Ishikawa (cell line): ENCODE measurements around the gene KCNK16.
A peak's percentile ranks its signal among the peaks of the same experiment; 100 is the strongest.

Experiments
- CEBPB ChIP-seq: IDR thresholded peaks from 2 replicates; pipeline ENCODE4 v1.6.1; 2012
- CREB1 ChIP-seq: IDR thresholded peaks from 2 replicates; pipeline ENCODE4 v1.6.1; 2012; ENCODE audit warnings: low read depth
- EGR1 ChIP-seq: IDR thresholded peaks from 2 replicates; pipeline ENCODE4 v1.6.1; 2012
- EP300 ChIP-seq: IDR thresholded peaks from 2 replicates; pipeline ENCODE4 v1.6.1; 2012; ENCODE audit warnings: borderline replicate concordance
- FOXM1 ChIP-seq: IDR thresholded peaks from 2 replicates; pipeline ENCODE4 v1.6.1; 2012; ENCODE audit warnings: low read depth, borderline replicate concordance
- MAX ChIP-seq: IDR thresholded peaks from 2 replicates; pipeline ENCODE4 v1.6.1; 2012
- NFIC ChIP-seq: IDR thresholded peaks from 2 replicates; pipeline ENCODE4 v1.6.1; 2012
- RAD21 ChIP-seq: IDR thresholded peaks from 2 replicates; pipeline ENCODE4 v1.6.1; 2012; ENCODE audit warnings: low read depth
- REST ChIP-seq: IDR thresholded peaks from 2 replicates; pipeline ENCODE4 v1.6.1; 2012; ENCODE audit warnings: low read depth, mild to moderate bottlenecking
- TAF1 ChIP-seq: IDR thresholded peaks from 2 replicates; pipeline ENCODE4 v1.6.1; 2012; ENCODE audit warnings: low read depth, mild to moderate bottlenecking
- TCF12 ChIP-seq: IDR thresholded peaks from 2 replicates; pipeline ENCODE4 v1.6.1; 2012; ENCODE audit warnings: low read depth
- TEAD4 ChIP-seq: IDR thresholded peaks from 2 replicates; pipeline ENCODE4 v1.6.1; 2012
- USF1 ChIP-seq: IDR thresholded peaks from 2 replicates; pipeline ENCODE4 v1.6.1; 2012
- YY1 ChIP-seq: IDR thresholded peaks from 2 replicates; pipeline ENCODE4 v1.6.1; 2012; ENCODE audit warnings: low read depth
- ZBTB7A ChIP-seq: IDR thresholded peaks from 2 replicates; pipeline ENCODE4 v1.6.1; 2012; ENCODE audit warnings: low read depth

KCNK16 gene

GRCh38 chr6:39279539-39279938 lies 43.0 kb downstream of the KCNK16 start:
- TF ChIP-seq TEAD4 = no peak
- no peak for TF ChIP-seq RAD21
- no peak for TF ChIP-seq TCF12
- no peak for TF ChIP-seq ZBTB7A
- no peak for TF ChIP-seq EGR1
- TF ChIP-seq YY1 = no peak
- TF ChIP-seq TAF1 = no peak
- TF ChIP-seq EP300 = no peak
- no peak for TF ChIP-seq USF1
- TF ChIP-seq MAX = no peak
- no peak for TF ChIP-seq REST
- TF ChIP-seq FOXM1 = no peak
- TF ChIP-seq NFIC = no peak
- no peak for TF ChIP-seq CEBPB
- TF ChIP-seq CREB1 = no peak

- no peak for TF ChIP-seq FOXM1
- no peak for TF ChIP-seq RAD21
- TF ChIP-seq TCF12 = no peak
- no peak for TF ChIP-seq USF1
- TF ChIP-seq EP300 = no peak
- no peak for TF ChIP-seq REST
- TF ChIP-seq NFIC = no peak
- no peak for TF ChIP-seq ZBTB7A
- no peak for TF ChIP-seq YY1
- TF ChIP-seq CEBPB = no peak
- no peak for TF ChIP-seq MAX
- no peak for TF ChIP-seq EGR1
- TF ChIP-seq TAF1 = no peak
- TF ChIP-seq TEAD4 = no peak
- no peak for TF ChIP-seq CREB1
Observed at GRCh38 chr6:39276379-39276995, 46.0 kb downstream of the KCNK16 start.

- TF ChIP-seq TEAD4 = no peak
- TF ChIP-seq YY1 = no peak
- TF ChIP-seq CEBPB = no peak
- TF ChIP-seq FOXM1 = no peak
Observed at GRCh38 chr6:39274903-39275302, 47.6 kb downstream of the KCNK16 start.

GRCh38 chr6:39274471-39274870 lies 48.0 kb downstream of the KCNK16 start:
- TF ChIP-seq EP300 (0 out of 2 replicates have a peak, but pooled peaks have one; percentile 26), ZBTB7A (no peak), TCF12 (peak; percentile 40; the same call in 1 of the 2 replicates)

- no peak for TF ChIP-seq CEBPB
- no peak for TF ChIP-seq RAD21
- TF ChIP-seq ZBTB7A = no peak
- no peak for TF ChIP-seq YY1
- TF ChIP-seq NFIC = peak; percentile 72
- TF ChIP-seq TCF12 = peak; percentile 62; the same call in 1 of the 2 replicates
- TF ChIP-seq MAX = peak; percentile 52; the same call in 1 of the 2 replicates
- TF ChIP-seq EP300 = peak; percentile 71; the same call in 1 of the 2 replicates
Observed at GRCh38 chr6:39273406-39273821, 49.1 kb downstream of the KCNK16 start.

- TF ChIP-seq TCF12 (no peak), CEBPB (no peak), EGR1 (no peak), FOXM1 (no peak), EP300 (no peak), USF1 (no peak), TEAD4 (peak; percentile 41; the same call in 1 of the 2 replicates), RAD21 (no peak)
Observed at GRCh38 chr6:39269961-39270360, 52.5 kb downstream of the KCNK16 start.
